Activated CD8-positive, alpha-beta memory T cell treated with anti-CD3 and anti-CD28 coated beads for 36 hours (primary cell): ENCODE data around the gene VASN. TPM values are rescaled to one million over a fixed set of nuclear protein-coding genes. Genes with fewer than 3 reads are reported as not detected.

Experiments used
- CTCF ChIA-PET: fragments of 350-600 bp; sonication (Branson Sonifier 250); formaldehyde crosslinking; loops from one replicate; lab custom pipeline; 2021; ENCODE audit warnings: antibody characterized with exemption; lab: Charles Lee
- POLR2A ChIA-PET: fragments of 350-600 bp; sonication (Branson Sonifier 250); formaldehyde crosslinking; loops from one replicate; lab custom pipeline; 2021; ENCODE audit warnings: antibody characterized with exemption; lab: Charles Lee
- total RNA-seq, 2 experiments: library from RNA; stranded (reverse); gene quantifications; one replicate each; pipeline ENCODE4 v1.2.3, GENCODE V29; 2021

Gene VASN
- total RNA-seq, 2 experiments from 2014 or later, result 0.13 TPM

- CTCF ChIA-PET, result interaction anchor here (1.2 to 2.8 kb wide), 3 partner anchors 11 to 59 kb away, joined by 3 to 13 read pairs (median 5); no protein-coding TSS in a partner anchor
- POLR2A ChIA-PET, result interaction anchor here (0.6 kb wide), 2 partner anchors 10 to 12 kb away, joined by 3 read pairs; no protein-coding TSS in a partner anchor
Measured at GRCh38 chr16:4347765-4348509, 23.7 kb upstream of the VASN start.

- POLR2A ChIA-PET, result interaction anchor here (0.9 kb wide), 1 partner anchor 65 kb away, joined by 4 read pairs; no protein-coding TSS in a partner anchor
- CTCF ChIA-PET, result interaction anchor here (1.0 to 2.8 kb wide), 5 partner anchors 10 to 66 kb away, joined by 3 to 13 read pairs (median 4); no protein-coding TSS in a partner anchor
Measured at GRCh38 chr16:4349332-4349731, 22.3 kb upstream of the VASN start.

- POLR2A ChIA-PET, result interaction anchor here (0.7 to 1.2 kb wide), 2 partner anchors 22 to 384 kb away, joined by 3 to 5 read pairs; partner anchors contain the start of genes ANKS3 and DNAAF8
- CTCF ChIA-PET, result interaction anchor here (0.6 to 2.5 kb wide), 7 partner anchors 38 to 197 kb away, joined by 3 to 13 read pairs (median 4); no protein-coding TSS in a partner anchor
Measured at GRCh38 chr16:4350365-4350786, 21.3 kb upstream of the VASN start.

- ChIA-PET CTCF (interaction anchor here (0.6 to 2.5 kb wide), 8 partner anchors 21 to 99 kb away, joined by 3 to 13 read pairs (median 4); no protein-coding TSS in a partner anchor), POLR2A (interaction anchor here (0.6 to 1.3 kb wide), 5 partner anchors 19 to 1226 kb away, joined by 3 to 5 read pairs (median 3); partner anchors contain the start of genes ANKS3 and DNAAF8)
Measured at GRCh38 chr16:4350787-4351659, 20.6 kb upstream of the VASN start, which contains the start of gene PAM16. PAM16 (minus strand) TSS chr16:4351321; CDS start chr16:4351234, 87 bp downstream.

- ChIA-PET POLR2A (interaction anchor here (0.7 to 1.3 kb wide), 2 partner anchors 20 to 45 kb away, joined by 3 read pairs; no protein-coding TSS in a partner anchor), CTCF (interaction anchor here (0.6 to 2.5 kb wide), 5 partner anchors 22 to 553 kb away, joined by 3 to 13 read pairs (median 6); no protein-coding TSS in a partner anchor)
Measured at GRCh38 chr16:4351880-4352279, 19.8 kb upstream of the VASN start.

- ChIA-PET POLR2A (no interaction called here), CTCF (no interaction called here)
Measured at GRCh38 chr16:4352843-4353242, 18.8 kb upstream of the VASN start.

GRCh38 chr16:4353675-4354074, 18.0 kb upstream of the VASN start:
- POLR2A ChIA-PET, result no interaction called here
- CTCF ChIA-PET, result interaction anchor here (1.0 to 1.9 kb wide), 2 partner anchors 44 to 49 kb away, joined by 3 to 7 read pairs; no protein-coding TSS in a partner anchor

GRCh38 chr16:4354512-4355409, 16.9 kb upstream of the VASN start:
- POLR2A ChIA-PET, result no interaction called here
- CTCF ChIA-PET, result interaction anchor here (1.0 to 1.9 kb wide), 3 partner anchors 43 to 48 kb away, joined by 3 to 7 read pairs (median 4); no protein-coding TSS in a partner anchor

- POLR2A ChIA-PET, result no interaction called here
- CTCF ChIA-PET, result no interaction called here
Measured at GRCh38 chr16:4356820-4357219, 14.8 kb upstream of the VASN start.

GRCh38 chr16:4358236-4358635, 13.4 kb upstream of the VASN start:
- ChIA-PET POLR2A (no interaction called here), CTCF (interaction anchor here (0.7 to 2.0 kb wide), 2 partner anchors 10 to 46 kb away, joined by 4 to 13 read pairs; no protein-coding TSS in a partner anchor)

GRCh38 chr16:4358831-4359561, 12.7 kb upstream of the VASN start:
- ChIA-PET POLR2A (interaction anchor here (0.9 kb wide), 1 partner anchor 11 kb away, joined by 3 read pairs; no protein-coding TSS in a partner anchor), CTCF (interaction anchor here (0.7 to 2.0 kb wide), 7 partner anchors 11 to 79 kb away, joined by 3 to 13 read pairs (median 3); no protein-coding TSS in a partner anchor)

- POLR2A ChIA-PET, result interaction anchor here (0.6 to 0.9 kb wide), 2 partner anchors 11 to 87 kb away, joined by 3 read pairs; partner anchors contain the start of gene TFAP4
- CTCF ChIA-PET, result interaction anchor here (0.7 to 2.0 kb wide), 6 partner anchors 11 to 78 kb away, joined by 3 to 13 read pairs (median 4); no protein-coding TSS in a partner anchor
Measured at GRCh38 chr16:4359914-4360313, 11.7 kb upstream of the VASN start.

- POLR2A ChIA-PET, result interaction anchor here (0.6 kb wide), 1 partner anchor 88 kb away, joined by 3 read pairs; the partner anchor contains the start of gene TFAP4
Measured at GRCh38 chr16:4360538-4361021, 11.1 kb upstream of the VASN start.

GRCh38 chr16:4361033-4361943, 10.4 kb upstream of the VASN start:
- POLR2A ChIA-PET, result no interaction called here

More at GRCh38 chr16:4360538-4361021, 11.1 kb upstream of the VASN start:
- CTCF ChIA-PET, result no interaction called here

GRCh38 chr16:4361944-4362311, 9.7 kb upstream of the VASN start:
- POLR2A ChIA-PET, result no interaction called here
- CTCF ChIA-PET, result interaction anchor here (1.2 kb wide), 1 partner anchor 9 kb away, joined by 3 read pairs; no protein-coding TSS in a partner anchor

More at GRCh38 chr16:4361033-4361943, 10.4 kb upstream of the VASN start:
- CTCF ChIA-PET, result interaction anchor here (1.2 kb wide), 1 partner anchor 9 kb away, joined by 3 read pairs; no protein-coding TSS in a partner anchor
